AG09309 (cell line): ENCODE data around the gene HMGCS1.

Experiments used
- DNase-seq: peaks from one replicate; pipeline ENCODE4 v3.0.0-alpha.2; 2010; ENCODE audit warnings: low read depth
- H3K4me3 ChIP-seq: 2 replicates; pipeline ENCODE4 v1.5.1; 2011; ENCODE audit warnings: mild to moderate bottlenecking, low read depth, low read length, moderate library complexity; ENCODE audit not compliant: control insufficient read depth
- CTCF ChIP-seq: IDR thresholded peaks from 2 replicates; pipeline ENCODE4 v1.5.1; 2011; ENCODE audit warnings: mild to moderate bottlenecking, low read depth, low read length, inconsistent platforms; ENCODE audit not compliant: insufficient read depth, control insufficient read depth; ENCODE audit errors: missing control alignments

Gene HMGCS1

DNA sequence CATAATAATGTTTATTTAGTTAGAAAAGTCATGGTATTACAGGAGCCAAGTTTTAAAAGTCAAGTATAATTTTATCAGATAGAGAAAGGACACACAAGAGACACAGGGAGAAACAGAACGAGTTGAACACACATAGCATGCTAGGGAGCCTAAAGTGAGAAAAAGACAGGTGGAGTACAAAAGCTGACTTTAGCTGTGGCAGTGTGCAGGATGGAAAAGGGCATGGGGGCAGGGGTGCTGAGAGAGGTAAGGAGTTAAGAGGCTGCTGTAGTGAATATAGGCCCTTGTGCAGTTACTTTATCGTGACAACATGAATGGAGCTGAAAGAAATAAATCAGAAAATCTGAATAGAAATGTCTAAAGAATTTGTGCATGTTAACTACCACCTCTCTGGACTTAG lies 18.0 kb downstream of the HMGCS1 start:
- no peak for TF ChIP-seq CTCF
- H3K4me3 ChIP-seq, result no peak overlapping the region
- DNase-seq, result no peak

- DNase-seq, result no peak
- H3K4me3 ChIP-seq, result no peak overlapping the region
- no peak for TF ChIP-seq CTCF
Measured at GRCh38 chr5:43294226-43294625, 19.0 kb downstream of the HMGCS1 start.

DNA sequence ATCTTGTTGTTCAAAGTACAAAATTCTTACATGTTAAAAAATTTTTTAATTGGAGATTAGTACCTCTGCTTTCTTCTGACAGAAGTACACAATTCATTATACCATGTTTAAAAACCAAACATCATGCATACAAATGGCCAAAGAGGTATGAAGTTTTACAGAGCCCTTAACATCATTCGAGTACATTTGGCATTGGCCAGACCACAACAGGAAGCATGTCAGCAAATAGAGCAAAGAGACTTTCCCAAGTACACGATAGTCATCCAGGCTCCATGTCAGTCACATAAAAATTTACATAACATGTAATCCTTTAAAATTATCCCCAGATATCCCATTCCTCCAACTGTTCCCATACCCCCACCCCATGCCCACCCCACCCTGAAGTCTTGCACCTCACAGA lies 22.5 kb downstream of the HMGCS1 start:
- no peak for DNase-seq
- no peak overlapping the region for H3K4me3 ChIP-seq
- no peak for TF ChIP-seq CTCF

DNA sequence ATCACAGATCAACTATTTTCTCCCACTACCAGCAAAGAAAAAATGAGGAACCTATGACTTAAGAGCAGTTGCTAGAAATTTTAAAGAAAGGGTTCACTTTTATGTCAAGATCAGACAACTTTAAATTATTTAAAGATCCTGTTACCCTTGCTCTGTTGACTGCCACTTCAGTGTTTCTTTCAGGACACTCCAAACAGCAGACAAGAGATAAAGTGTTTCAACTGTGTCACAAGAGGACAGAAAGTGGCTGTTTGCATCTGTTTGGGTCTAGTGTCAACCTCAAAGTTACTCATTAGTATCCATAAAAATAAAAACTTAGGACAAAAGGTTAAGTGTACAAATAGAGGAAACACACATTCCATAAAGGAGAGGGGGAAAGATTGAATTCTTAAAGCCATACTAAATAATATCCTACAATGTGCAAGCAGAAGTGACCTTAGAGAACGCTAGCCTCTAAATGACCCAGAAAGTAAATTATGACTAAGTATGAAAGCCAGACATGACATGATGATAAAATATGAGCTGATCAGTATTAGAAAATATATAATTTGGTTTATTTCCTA lies 24.9 kb downstream of the HMGCS1 start:
- no peak for TF ChIP-seq CTCF
- DNase-seq, result no peak
- H3K4me3 ChIP-seq, result no peak overlapping the region

GRCh38 chr5:43287493-43287892 lies 25.7 kb downstream of the HMGCS1 start:
- no peak overlapping the region for H3K4me3 ChIP-seq
- TF ChIP-seq CTCF, result no peak

GRCh38 chr5:43286623-43287022 lies 26.6 kb downstream of the HMGCS1 start:
- TF ChIP-seq CTCF, result no peak
- no peak overlapping the region for H3K4me3 ChIP-seq
- no peak for DNase-seq

More at GRCh38 chr5:43287493-43287892, 25.7 kb downstream of the HMGCS1 start:
- DNase-seq, result no peak
